ENCODE results near the gene BCAS3. TPM values are rescaled to one million over a fixed set of nuclear protein-coding genes. Genes with fewer than 3 reads are reported as not detected.

The BCAS3 gene
- total RNA-seq, 1 experiment from 2014 or later, result 26.3 TPM

- H3K36me3 ChIP-seq (ENCODE audit: control insufficient read depth in 1 of 2, insufficient read depth in 2 of 2, low read length in 2 of 2), result no peaks in the 10 kb centered on the region
- H3K4me1 ChIP-seq (ENCODE audit: control insufficient read depth in 1 of 2, insufficient read depth in 2 of 2, low read length in 2 of 2), result no peaks in the 10 kb centered on the region
- DNase-seq (ENCODE audit: low read depth, low spot score) (peak; percentile 3), ATAC-seq (no peak)
- intact Hi-C loops (cut with micrococcal nuclease), result no loop called here
- no peak overlapping the region for H3K9ac ChIP-seq (ENCODE audit: low read length)
- no peaks in the 10 kb centered on the region for H3K27me3 ChIP-seq (ENCODE audit: insufficient read depth, low read length)
- H3K4me2 ChIP-seq (ENCODE audit: low read length), result no peak overlapping the region
- H3K9me2 ChIP-seq (ENCODE audit: insufficient read depth), result no peaks in the 10 kb centered on the region
- no peaks in the 10 kb centered on the region for H4K20me1 ChIP-seq (ENCODE audit: insufficient read depth)
- peaks cover 8 to 10% of the 10 kb centered on the region in 2 experiments; a peak in 2 of 4 replicates for H3K9me3 ChIP-seq (ENCODE audit: control insufficient read depth in 1 of 2, insufficient read depth in 1 of 2, low read depth in 1 of 2, low read length in 2 of 2)
- TF ChIP-seq EGR1 (IDR thresholded peaks at IDR 0.05; ENCODE audit: low read depth) (no peak), CBX3 (IDR thresholded peaks at IDR 0.05; ENCODE audit: low read depth) (peak; percentile 83; the same call in 1 of the 2 replicates), RAD21 (IDR thresholded peaks at IDR 0.05; ENCODE audit: low read depth) (no peak), ZBTB33 (IDR thresholded peaks at IDR 0.05; ENCODE audit: extremely low read depth, insufficient replicate concordance, low read length) (no peak), ELF1 (IDR thresholded peaks at IDR 0.05; ENCODE audit: borderline replicate concordance, low read depth) (no peak)
- ChIA-PET POLR2A (no interaction called here), RAD21 (ENCODE audit: low non-redundant PET in 1 of 2, low total read pairs in 2 of 2, uncharacterized antibody in 2 of 2, unreplicated experiment in 2 of 2) (no interaction called here), CTCF (no interaction called here)
- H3K27ac ChIP-seq (ENCODE audit: low read depth, low read length), result no peak overlapping the region
- no peak overlapping the region for H2AFZ ChIP-seq (ENCODE audit: low read depth, low read length, poor library complexity, severe bottlenecking)
- no TSS peak for BruUV-seq (replicated peaks)
- no peaks in the 10 kb centered on the region for H3K79me2 ChIP-seq (ENCODE audit: insufficient read depth, low read length)
- H3K4me3 ChIP-seq (replicated peaks in 1 of 2; ENCODE audit: low read depth in 1 of 2, low read length in 2 of 2), result no peak overlapping the region
Observed at GRCh38 chr17:60916043-60916442, 238.4 kb downstream of the BCAS3 start.

GRCh38 chr17:60920107-60920506 lies 242.5 kb downstream of the BCAS3 start:
- Histone ChIP-seq H3K9me3 (ENCODE audit: control insufficient read depth in 1 of 2, insufficient read depth in 1 of 2, low read depth in 1 of 2, low read length in 2 of 2) (peaks cover 7 to 8% of the 10 kb centered on the region in 2 experiments; a peak in 2 of 4 replicates), H3K79me2 (ENCODE audit: insufficient read depth, low read length) (no peaks in the 10 kb centered on the region), H3K4me2 (ENCODE audit: low read length) (no peak overlapping the region), H2AFZ (ENCODE audit: low read depth, low read length, poor library complexity, severe bottlenecking) (no peak overlapping the region), H4K20me1 (ENCODE audit: insufficient read depth) (no peaks in the 10 kb centered on the region), H3K9ac (ENCODE audit: low read length) (no peak overlapping the region), H3K27me3 (ENCODE audit: insufficient read depth, low read length) (no peaks in the 10 kb centered on the region), H3K4me3 (replicated peaks in 1 of 2; ENCODE audit: low read depth in 1 of 2, low read length in 2 of 2) (no peak overlapping the region), H3K4me1 (ENCODE audit: control insufficient read depth in 1 of 2, insufficient read depth in 2 of 2, low read length in 2 of 2) (no peaks in the 10 kb centered on the region), H3K27ac (ENCODE audit: low read depth, low read length) (no peak overlapping the region), H3K9me2 (ENCODE audit: insufficient read depth) (no peaks in the 10 kb centered on the region), H3K36me3 (ENCODE audit: control insufficient read depth in 1 of 2, insufficient read depth in 2 of 2, low read length in 2 of 2) (no peaks in the 10 kb centered on the region)
- POLR2A ChIA-PET, result no interaction called here
- BruUV-seq (replicated peaks), result no TSS peak
- DNase-seq (ENCODE audit: low read depth, low spot score) (no peak), ATAC-seq (no peak)
- intact Hi-C loops (cut with micrococcal nuclease), result no loop called here
- TF ChIP-seq ZNF274 (IDR thresholded peaks at IDR 0.05; ENCODE audit: low read depth, low read length), result no peak
- no peak for TF ChIP-seq YY1 (IDR thresholded peaks at IDR 0.05; ENCODE audit: extremely low read depth, insufficient replicate concordance, low read depth, low read length)
- no peak for TF ChIP-seq EGR1 (IDR thresholded peaks at IDR 0.05; ENCODE audit: low read depth)
- no peak for TF ChIP-seq SIN3A (IDR thresholded peaks at IDR 0.05; ENCODE audit: low read depth)
- TF ChIP-seq EZH2phosphoT487 (IDR thresholded peaks at IDR 0.05; ENCODE audit: borderline replicate concordance), result no peak
- RAD21 ChIA-PET (ENCODE audit: low non-redundant PET in 1 of 2, low total read pairs in 2 of 2, uncharacterized antibody in 2 of 2, unreplicated experiment in 2 of 2), result no interaction called here
- CTCF ChIA-PET, result no interaction called here

All from HCT116 (cell line).